NCI-H1417 (cell line): Measurements from ENCODE around the gene GPR85.

Experiments used
- DNase-seq, 3 experiments: peaks; one replicate each; lab custom pipeline; 2025; lab: John Stamatoyannopoulos, UW

The GPR85 gene, protein sequence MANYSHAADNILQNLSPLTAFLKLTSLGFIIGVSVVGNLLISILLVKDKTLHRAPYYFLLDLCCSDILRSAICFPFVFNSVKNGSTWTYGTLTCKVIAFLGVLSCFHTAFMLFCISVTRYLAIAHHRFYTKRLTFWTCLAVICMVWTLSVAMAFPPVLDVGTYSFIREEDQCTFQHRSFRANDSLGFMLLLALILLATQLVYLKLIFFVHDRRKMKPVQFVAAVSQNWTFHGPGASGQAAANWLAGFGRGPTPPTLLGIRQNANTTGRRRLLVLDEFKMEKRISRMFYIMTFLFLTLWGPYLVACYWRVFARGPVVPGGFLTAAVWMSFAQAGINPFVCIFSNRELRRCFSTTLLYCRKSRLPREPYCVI

GRCh38 chr7:113086431-113086888, at the start of gene GPR85:
TSS of gene GPR85 (minus strand) at chr7:113086827. CDS start at chr7:113084721, 2,106 bp downstream.
- peak; percentile 68 to 93 (median 86) for DNase-seq

GRCh38 chr7:113134025-113134424, 47.4 kb upstream of the GPR85 start:
- DNase-seq = no peak

DNA sequence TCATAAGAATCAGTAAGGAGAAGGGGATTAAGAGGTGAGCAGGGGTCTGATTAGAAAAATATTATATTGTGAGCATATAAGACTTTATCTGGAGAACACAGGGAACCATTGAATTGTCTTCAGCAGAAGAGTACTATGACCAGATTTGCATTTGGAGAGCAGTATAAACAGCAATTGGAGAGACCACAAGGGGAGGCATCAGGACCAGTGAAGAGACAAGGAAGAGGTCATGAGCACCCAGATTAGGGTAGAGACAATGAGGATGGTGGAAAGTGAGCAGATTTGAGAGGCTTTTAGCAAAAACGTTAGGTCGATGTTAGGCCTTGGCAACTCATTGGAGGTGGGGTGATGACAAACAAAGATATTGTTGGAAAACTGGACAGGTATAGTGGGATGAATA, 44.7 kb upstream of the GPR85 start:
- DNase-seq = peak in 1 of 3 experiments; percentile 19

- no peak for DNase-seq
These were observed 41.4 kb upstream of the GPR85 start for GRCh38 chr7:113128031-113128430.

DNA sequence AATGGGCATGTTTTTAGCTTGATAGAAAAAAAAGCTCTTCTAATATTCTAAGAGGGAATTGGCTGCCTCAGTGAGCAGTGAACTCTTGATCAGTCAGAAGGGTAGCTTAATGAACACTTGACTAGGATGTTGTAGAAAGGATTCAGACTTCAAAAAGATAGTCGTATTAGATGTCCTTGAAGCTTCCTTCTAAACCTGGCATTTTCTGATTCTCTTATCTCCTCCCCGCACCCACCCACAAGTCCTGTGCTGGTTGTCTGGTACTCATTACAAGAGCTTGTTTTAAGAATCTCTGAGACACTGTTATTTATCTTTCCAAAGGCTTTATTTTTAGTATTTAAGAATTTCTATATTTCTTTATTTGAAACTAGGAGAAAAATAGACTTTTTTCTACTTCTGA, 39.1 kb upstream of the GPR85 start:
- DNase-seq = no peak

DNA sequence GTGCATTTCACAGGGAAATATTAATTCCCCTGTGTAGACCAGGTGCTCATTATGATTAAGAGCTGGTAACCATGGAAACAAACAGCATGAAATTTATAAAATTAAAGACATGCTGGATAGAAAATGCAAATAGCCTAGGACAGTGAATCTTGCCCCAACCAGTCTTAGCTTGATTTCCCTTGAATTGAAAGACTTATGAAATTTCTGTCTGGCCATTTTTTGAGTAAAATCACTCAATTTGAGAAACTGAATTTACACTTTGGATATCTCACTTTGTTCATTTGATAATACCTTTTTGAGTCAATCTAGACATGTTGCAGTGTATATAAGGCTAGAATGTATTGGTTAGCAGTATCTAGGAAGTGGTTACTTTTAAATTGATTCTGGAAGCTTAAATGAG, 36.1 kb upstream of the GPR85 start:
- peak in 1 of 3 experiments; percentile 35 for DNase-seq

DNA sequence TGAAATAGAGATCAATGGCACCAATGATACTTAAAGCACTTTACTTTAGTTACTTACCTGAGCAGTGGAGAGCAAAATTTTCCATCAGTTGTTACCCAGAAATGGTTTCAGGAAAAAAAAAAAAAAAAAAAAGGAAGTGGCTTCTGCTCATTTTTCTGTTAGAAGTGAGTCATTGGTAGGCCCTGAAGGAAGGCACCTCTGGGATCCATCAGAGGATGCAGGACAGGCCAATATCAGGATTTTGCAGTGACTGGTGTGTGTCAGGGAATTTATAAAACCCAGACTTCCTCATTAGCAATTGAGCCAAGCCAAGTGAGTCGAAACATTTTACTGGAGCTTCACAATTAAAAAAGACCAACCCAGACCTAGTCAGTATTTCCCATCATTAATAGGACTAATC, 34.0 kb upstream of the GPR85 start:
- DNase-seq = no peak

DNA sequence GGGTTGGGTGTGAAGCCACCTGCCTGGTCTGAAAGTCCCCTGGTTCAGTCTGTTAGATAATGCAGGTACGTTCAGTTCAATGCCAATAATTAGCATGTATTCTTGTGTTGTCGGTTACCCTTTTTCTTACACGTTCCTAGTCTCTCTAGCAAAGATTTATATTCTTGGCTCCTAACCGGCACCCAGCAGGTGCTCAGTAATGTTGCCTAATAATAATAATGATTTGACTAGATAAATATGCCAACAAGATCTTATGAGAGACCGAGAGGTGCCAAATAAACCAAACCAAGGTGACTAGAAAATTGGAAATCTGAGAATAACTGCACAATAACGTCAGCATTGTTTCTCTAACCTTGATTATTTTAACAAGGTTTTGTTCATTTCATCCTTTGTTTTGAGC, 32.8 kb upstream of the GPR85 start:
- peak in 2 of 3 experiments; percentile 47 to 86 for DNase-seq

DNA sequence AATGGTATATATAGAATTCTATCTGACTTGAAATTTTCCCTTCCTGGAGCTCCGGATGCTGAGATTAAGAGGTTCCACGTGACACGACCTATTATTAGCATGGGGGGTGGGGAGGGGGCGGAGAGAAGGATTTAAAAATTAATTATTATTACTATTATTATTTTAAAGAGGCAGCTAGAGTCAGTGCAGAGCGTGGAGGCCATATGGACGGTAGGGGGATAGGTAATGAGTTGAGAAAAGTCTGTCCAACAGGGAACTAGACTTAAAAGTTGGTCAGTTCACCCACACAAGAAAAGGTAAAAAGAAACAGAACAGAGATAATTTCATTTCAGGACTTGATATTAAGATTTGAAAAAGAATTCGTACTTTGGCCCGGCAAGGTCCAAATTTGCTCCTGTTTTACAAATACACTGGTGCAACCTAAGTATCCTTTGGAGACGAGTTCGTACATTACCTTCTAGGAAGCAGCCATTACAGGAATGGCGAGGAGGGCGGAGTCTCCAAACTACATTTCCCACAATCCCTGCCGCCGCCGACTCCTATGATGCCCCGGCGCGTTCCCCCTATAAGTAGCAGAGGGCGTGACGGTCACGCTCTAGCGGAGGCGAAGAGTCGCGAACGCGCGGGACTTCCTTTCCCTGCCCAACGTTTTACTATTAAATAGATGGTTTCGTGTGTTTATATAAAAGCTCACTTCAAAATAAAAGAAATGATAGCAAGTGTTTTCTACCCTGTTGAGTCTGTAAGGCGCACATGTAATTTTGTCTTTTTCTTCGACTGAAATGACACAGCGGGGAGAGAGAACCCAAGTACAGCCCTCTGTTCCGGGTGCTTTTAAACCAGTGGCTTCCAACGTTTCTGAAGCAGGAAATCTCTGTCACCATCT, 31.7 kb upstream of the GPR85 start, which contains the start of gene SMIM30:
TSS of gene SMIM30 (minus strand) at position 481 of the 886 bp plus-strand sequence. CDS start 976 bp downstream, outside the sequence.
- peak; percentile 94 to 98 (median 95) for DNase-seq

DNA sequence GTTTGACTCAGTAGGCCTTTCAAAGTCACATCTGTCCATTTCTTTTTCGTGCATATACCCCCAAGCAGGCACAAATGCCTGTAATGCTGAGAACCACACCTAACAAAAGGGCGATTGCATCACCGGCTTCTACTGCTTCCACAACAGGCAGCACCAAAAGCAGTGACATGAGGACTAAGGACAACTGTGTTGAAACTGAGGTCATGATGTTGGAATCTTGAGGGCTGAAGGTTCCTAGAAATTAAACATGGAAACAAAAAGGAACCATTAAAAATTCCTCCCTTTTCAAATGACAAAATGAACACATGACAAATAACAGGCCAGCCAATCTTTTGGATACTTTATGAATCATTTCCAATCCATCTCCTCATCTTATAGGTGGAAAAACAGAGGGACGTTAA, 30.7 kb upstream of the GPR85 start:
- peak in 1 of 3 experiments; percentile 34 for DNase-seq

GRCh38 chr7:113113912-113114311, 27.3 kb upstream of the GPR85 start:
- DNase-seq = peak in 1 of 3 experiments; percentile 57

- no peak for DNase-seq
These were observed 23.1 kb upstream of the GPR85 start for GRCh38 chr7:113109718-113110117.

- DNase-seq = peak in 2 of 3 experiments; percentile 25 to 33
These were observed 13.5 kb upstream of the GPR85 start for GRCh38 chr7:113100121-113100603.

GRCh38 chr7:113099284-113099919, 12.8 kb upstream of the GPR85 start:
- no peak for DNase-seq

- no peak for DNase-seq
These were observed 8.1 kb upstream of the GPR85 start for GRCh38 chr7:113094517-113095249.

DNA sequence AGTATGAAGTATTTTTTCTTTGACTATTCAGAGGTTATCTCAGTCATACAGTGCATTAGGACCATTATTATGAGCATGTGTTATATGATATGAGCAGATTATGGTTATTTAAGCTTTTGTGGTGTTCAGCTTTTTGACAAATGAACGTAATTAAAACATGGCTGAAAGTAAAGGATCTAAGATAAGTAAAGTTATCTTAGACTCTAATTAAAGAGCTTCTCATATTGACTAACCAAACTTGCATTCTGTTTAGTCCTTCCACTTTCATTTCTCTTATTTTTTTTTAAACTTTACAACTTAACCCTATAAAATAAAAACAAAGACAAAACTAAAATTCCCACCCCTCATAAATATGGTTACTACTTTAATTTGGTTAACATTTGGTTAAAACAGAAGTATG, 6.9 kb upstream of the GPR85 start:
- no peak for DNase-seq

DNA sequence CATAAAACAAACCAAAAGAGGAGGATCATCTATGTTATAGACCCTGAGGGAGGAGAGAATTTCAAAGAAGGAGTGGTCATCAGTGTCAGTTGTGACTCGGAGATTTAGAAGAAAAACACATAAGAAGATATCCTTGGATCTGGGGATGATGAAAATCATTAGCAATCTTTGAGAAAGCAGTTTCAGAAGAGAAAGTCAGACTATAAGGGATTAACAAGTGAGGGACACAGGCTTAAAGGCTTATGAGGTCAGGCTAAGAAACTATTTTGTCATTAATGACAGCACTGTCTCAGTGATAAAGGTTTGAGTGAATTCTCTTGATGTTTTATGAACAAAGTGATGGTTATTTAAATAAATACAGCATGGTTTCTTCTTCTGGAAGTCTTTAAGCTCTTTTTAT, 6.1 kb upstream of the GPR85 start:
- DNase-seq = no peak

- peak in 1 of 3 experiments; percentile 57 for DNase-seq
These were observed 708 bp upstream of the GPR85 start for GRCh38 chr7:113087071-113087998.

DNA sequence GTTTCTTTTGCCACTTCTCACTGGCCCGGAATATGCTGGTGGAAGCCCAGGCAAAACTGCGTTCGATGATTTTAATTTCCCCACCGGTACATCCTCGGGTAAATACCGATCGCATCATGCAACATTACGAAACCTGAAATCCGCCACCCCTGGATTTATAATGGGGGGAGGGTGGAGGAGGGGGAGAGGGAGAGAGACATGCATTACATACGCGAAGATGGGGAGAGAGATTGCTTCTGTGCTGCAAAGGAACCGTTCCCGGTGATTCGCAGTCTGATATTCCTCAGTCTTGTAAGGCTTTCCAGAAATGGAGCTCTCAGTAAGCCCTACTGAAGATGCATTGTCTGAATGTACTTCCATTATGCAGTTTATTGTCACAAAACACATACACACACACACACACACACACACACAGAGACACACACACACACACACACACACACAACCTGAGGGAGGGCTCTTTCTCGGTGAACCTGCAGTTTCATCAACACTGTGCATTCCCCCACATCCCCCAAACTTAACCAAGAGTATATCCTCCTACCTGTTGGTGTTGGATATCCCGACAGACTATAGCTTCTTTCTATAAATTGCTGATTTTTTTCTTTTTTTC, 741 bp downstream of the GPR85 start:
- DNase-seq = peak; percentile 33 to 87 (median 68)
